ENCODE results near the gene ITK.

GRCh38 chr5:157233515-157233914 lies 52.9 kb downstream of the ITK start:
- TF ChIP-seq SRF (IDR thresholded peaks at IDR 0.05; ENCODE audit: low read depth, low read length), result no peak
- TF ChIP-seq TAF7 (optimal IDR thresholded peaks at IDR 0.05; ENCODE audit: borderline replicate concordance, low read depth, low read length), result no peak
- no peak for TF ChIP-seq GABPA (IDR thresholded peaks at IDR 0.05; ENCODE audit: borderline replicate concordance, insufficient read depth, low read length)
- no peak for TF ChIP-seq CBX5 (IDR thresholded peaks at IDR 0.05; ENCODE audit: low read depth, low read length)
- no peak for TF ChIP-seq POLR2AphosphoS5 (IDR thresholded peaks at IDR 0.05; ENCODE audit: low read depth, low read length)
- TF ChIP-seq CEBPB (IDR thresholded peaks at IDR 0.05; ENCODE audit: low read depth, low read length), result no peak
- TF ChIP-seq EP300 (IDR thresholded peaks at IDR 0.05; ENCODE audit: borderline replicate concordance in 1 of 2, low read depth in 2 of 2, low read length in 2 of 2), result no peak
- no peak for TF ChIP-seq MAX (IDR thresholded peaks at IDR 0.05)
- no peak for TF ChIP-seq ZNF274 (IDR thresholded peaks at IDR 0.05; ENCODE audit: borderline replicate concordance, extremely low read depth, low read length)
- no peak for TF ChIP-seq CTCF (IDR thresholded peaks at IDR 0.05; ENCODE audit: control extremely low read depth in 1 of 3, insufficient read depth in 1 of 3, low read depth in 1 of 3, low read length in 3 of 3)
- no peak for TF ChIP-seq POLR2A (IDR thresholded peaks at IDR 0.05; ENCODE audit: control extremely low read depth in 1 of 2, low read depth in 2 of 2, low read length in 2 of 2)

Measured in H1 (cell line).